Endothelial cell of umbilical vein (primary cell): Measurements from ENCODE around the gene BRWD1. TPM values are rescaled to one million over a fixed set of nuclear protein-coding genes. Genes with fewer than 3 reads are reported as not detected.

Experiments
- BruUV-seq: library from RNA; stranded (reverse); fragments of 400-500 nt; replicated peaks from 2 replicates; lab custom pipeline; 2021; lab: Mats Ljungman, UMichigan
- CTCF ChIA-PET: fragments of 300-600, 350-600 bp; sonication (Branson Sonifier 250); formaldehyde crosslinking; loops from one replicate; lab custom pipeline; 2021; ENCODE audit warnings: antibody characterized with exemption, inconsistent platforms; lab: Charles Lee
- POLR2A ChIA-PET: fragments of 300-600, 350-600 bp; sonication (Branson Sonifier 250); formaldehyde crosslinking; loops from one replicate; lab custom pipeline; 2021; ENCODE audit warnings: antibody characterized with exemption, inconsistent platforms; lab: Charles Lee
- DNase-seq: peaks from one replicate; pipeline ENCODE4 v3.0.0-alpha.2; 2011; ENCODE audit warnings: low read depth, low spot score
- FAIRE-seq: peaks from 2 replicates; lab custom pipeline; 2011; peaks lifted over from hg19 to GRCh38; lab: Jason Lieb, UNC
- H2AFZ ChIP-seq: 2 replicates; pipeline ENCODE4 v1.6.0; 2012; ENCODE audit warnings: low read depth, low read length, control low read depth, inconsistent platforms
- H3K27ac ChIP-seq: 2 replicates; pipeline ENCODE4 v1.5.1; 2011; ENCODE audit warnings: low read depth, mild to moderate bottlenecking, control low read depth, low read length, moderate library complexity; ENCODE audit not compliant: insufficient read depth
- H3K27me3 ChIP-seq, 2 experiments: 2 replicates each; pipeline versions ENCODE4 v1.6.0 to v1.6.1; 2011; ENCODE audit warnings: low read length in 2 of 2, mixed read lengths in 1 of 2; ENCODE audit not compliant: control insufficient read depth in 2 of 2, insufficient read depth in 2 of 2
- H3K36me3 ChIP-seq, 2 experiments: 2 replicates in 1 of 2; 3 replicates in 1 of 2; pipeline ENCODE4 v1.5.1; 2011; ENCODE audit warnings: low read length in 2 of 2, mild to moderate bottlenecking in 1 of 2, moderate library complexity in 1 of 2; ENCODE audit not compliant: control insufficient read depth in 2 of 2, insufficient read depth in 2 of 2; ENCODE audit errors: extremely low read depth in 1 of 2
- H3K4me1 ChIP-seq: 3 replicates; pipeline ENCODE4 v1.5.1; 2011; ENCODE audit warnings: mild to moderate bottlenecking, low read length; ENCODE audit not compliant: control insufficient read depth, insufficient read depth; ENCODE audit errors: extremely low read depth
- H3K4me2 ChIP-seq: 2 replicates; pipeline ENCODE4 v1.6.1; 2011; ENCODE audit warnings: low read length, control low read depth, mixed read lengths; ENCODE audit not compliant: insufficient read depth
- H3K4me3 ChIP-seq, 3 experiments: fragments of 200-600 bp in 1 of 3; sonication (generic), shearing (Covaris generic) in 1 of 3; replicated peaks in 1 of 3; 2 replicates each; pipeline ENCODE4 v1.5.1; 2011 to 2016; ENCODE audit warnings: control low read depth in 3 of 3, low read length in 3 of 3, mild to moderate bottlenecking in 2 of 3, inconsistent platforms in 1 of 3, low read depth in 1 of 3, moderate library complexity in 1 of 3; ENCODE audit not compliant: insufficient read depth in 1 of 3
- H3K79me2 ChIP-seq: 2 replicates; pipeline ENCODE4 v1.6.0; 2012; ENCODE audit warnings: low read length, inconsistent platforms; ENCODE audit not compliant: control insufficient read depth, insufficient read depth
- H3K9ac ChIP-seq: replicated peaks from 2 replicates; pipeline ENCODE3; 2011; ENCODE audit warnings: low read length, control low read depth; ENCODE audit not compliant: insufficient read depth; ENCODE audit errors: extremely low read depth
- H3K9me1 ChIP-seq: replicated peaks from 3 replicates; pipeline ENCODE4 v1.6.0; 2011; ENCODE audit warnings: mild to moderate bottlenecking, low read length; ENCODE audit not compliant: control insufficient read depth, insufficient read depth; ENCODE audit errors: extremely low read depth
- H3K9me3 ChIP-seq: replicated peaks from 2 replicates; pipeline ENCODE4 v1.5.1; 2012; ENCODE audit warnings: low read length, inconsistent platforms; ENCODE audit not compliant: control insufficient read depth, insufficient read depth
- H4K20me1 ChIP-seq: replicated peaks from 2 replicates; pipeline ENCODE3; 2011; ENCODE audit warnings: mild to moderate bottlenecking, low read length; ENCODE audit not compliant: control insufficient read depth, insufficient read depth; ENCODE audit errors: extremely low read depth
- CTCF ChIP-seq, 2 donors: IDR thresholded peaks; 1 replicate in 1 of 2; 2 replicates in 1 of 2; pipeline ENCODE4 v1.5.1; 2011; ENCODE audit warnings: low read length in 2 of 2, mild to moderate bottlenecking in 2 of 2, moderate library complexity in 2 of 2, control low read depth in 1 of 2, inconsistent platforms in 1 of 2, low read depth in 1 of 2; ENCODE audit not compliant: insufficient read depth in 1 of 2; ENCODE audit errors: extremely low read depth in 1 of 2
- EZH2 ChIP-seq: IDR thresholded peaks from 2 replicates; pipeline ENCODE4 v1.6.1; 2012; ENCODE audit warnings: borderline replicate concordance, low read depth, mild to moderate bottlenecking, moderate library complexity, low read length, inconsistent platforms; ENCODE audit not compliant: severe bottlenecking
- FOS ChIP-seq: IDR thresholded peaks from 2 replicates; pipeline ENCODE4 v1.6.1; 2011; ENCODE audit warnings: mild to moderate bottlenecking, low read length, moderate library complexity, borderline replicate concordance; ENCODE audit not compliant: insufficient read depth
- GATA2 ChIP-seq: IDR thresholded peaks from 2 replicates; pipeline ENCODE4 v1.7.0; 2011; ENCODE audit warnings: low read depth, mild to moderate bottlenecking, moderate library complexity, mixed read lengths, low read length; ENCODE audit not compliant: insufficient read length, insufficient read depth
- JUN ChIP-seq: IDR thresholded peaks from 2 replicates; pipeline ENCODE4 v1.6.1; 2011; ENCODE audit warnings: borderline replicate concordance, low read depth; ENCODE audit not compliant: insufficient read length, insufficient read depth
- MAX ChIP-seq: IDR thresholded peaks from 2 replicates; pipeline ENCODE4 v1.6.1; 2011; ENCODE audit not compliant: insufficient read depth, insufficient read length
- MYC ChIP-seq: IDR thresholded peaks from one replicate; pipeline ENCODE4 v1.6.1; 2011; ENCODE audit warnings: mild to moderate bottlenecking, low read depth, low read length
- POLR2A ChIP-seq: IDR thresholded peaks from 2 replicates; pipeline ENCODE4 v1.6.1; 2012; ENCODE audit warnings: low read depth, mild to moderate bottlenecking, control low read depth, low read length
- POLR2AphosphoS5 ChIP-seq: IDR thresholded peaks from 2 replicates; pipeline ENCODE4 v1.6.1; 2012; ENCODE audit warnings: low read depth, mild to moderate bottlenecking, control low read depth, low read length, moderate library complexity; ENCODE audit not compliant: insufficient read depth
- dilution Hi-C: fragments of 300-500 bp; cut with MboI; formaldehyde crosslinking; loops from one replicate; pipeline ENCODE4 v1.15.0; 2019; ENCODE audit warnings: low sequenced_read_pairs; ENCODE audit not compliant: extremely low pct_ligation_motif_present
- intact Hi-C: fragments of 100-400 bp; cut with micrococcal nuclease; formaldehyde crosslinking; loops from one replicate; pipeline ENCODE4 v1.10.0; 2022
- polyA plus RNA-seq, 4 experiments: library from polyadenylated mRNA; depleted of rRNA in 3 of 4; stranded (reverse) in 3 of 4; unstranded in 1 of 4; fragments of >200 nt; gene quantifications; 2 replicates each; pipeline versions ENCODE4 v1.2.1 to v1.2.3, GENCODE V29; 2011 to 2012; ENCODE audit warnings: missing spikeins in 1 of 4
- total RNA-seq: library from RNA; stranded (reverse); gene quantifications from 2 replicates; pipeline ENCODE4 v1.2.3, GENCODE V29; 2021

Gene BRWD1
- total and polyA plus RNA-seq, 2 donors (not counting 3 experiments of a cell fraction or from before 2014, with no cell fraction given) = 6.1 to 33.2 TPM

GRCh38 chr21:39346206-39346605, 32.8 kb upstream of the BRWD1 start:
- Histone ChIP-seq H3K4me2 (peak overlapping the region; percentile 100), H3K36me3 (peaks cover 10 to 30% of the 10 kb centered on the region in 2 experiments), H3K27me3 (no peaks in the 10 kb centered on the region), H3K4me1 (peaks cover 34% of the 10 kb centered on the region), H3K9ac (peak overlapping the region; percentile 92), H3K9me3 (no peaks in the 10 kb centered on the region), H3K4me3 (peak overlapping the region in 2 of 3 experiments; percentile 1 to 100), H2AFZ (no peak overlapping the region), H3K79me2 (peaks cover 37% of the 10 kb centered on the region), H3K27ac (no peak overlapping the region), H3K9me1 (no peaks in the 10 kb centered on the region), H4K20me1 (peaks cover 7% of the 10 kb centered on the region)
- BruUV-seq = no TSS peak
- intact Hi-C loops (no loop called here), dilution Hi-C loops (no loop called here)
- no peak for TF ChIP-seq CTCF (IDR thresholded peaks at IDR 0.05; ENCODE audit: extremely low read depth in 1 of 2, insufficient read depth in 1 of 2, low read depth in 1 of 2, low read length in 2 of 2)
- TF ChIP-seq EZH2 = no peak
- TF ChIP-seq MAX = no peak
- TF ChIP-seq FOS = no peak
- TF ChIP-seq JUN = no peak
- no peak for TF ChIP-seq POLR2A
- no peak for TF ChIP-seq GATA2
- TF ChIP-seq MYC = no peak
- TF ChIP-seq POLR2AphosphoS5 = no peak
- DNase-seq (no peak), FAIRE-seq (no peak)
- POLR2A ChIA-PET = no interaction called here
- CTCF ChIA-PET = interaction anchor here (2.3 kb wide), 1 partner anchor 41 kb away, joined by 14 read pairs; no protein-coding TSS in a partner anchor
